Measurements from ENCODE around the gene PPTC7. TPM values are rescaled to one million over a fixed set of nuclear protein-coding genes. Genes with fewer than 3 reads are reported as not detected.

The PPTC7 gene
- total RNA-seq, 1 donor from 2014 or later = 6.9 TPM

DNA sequence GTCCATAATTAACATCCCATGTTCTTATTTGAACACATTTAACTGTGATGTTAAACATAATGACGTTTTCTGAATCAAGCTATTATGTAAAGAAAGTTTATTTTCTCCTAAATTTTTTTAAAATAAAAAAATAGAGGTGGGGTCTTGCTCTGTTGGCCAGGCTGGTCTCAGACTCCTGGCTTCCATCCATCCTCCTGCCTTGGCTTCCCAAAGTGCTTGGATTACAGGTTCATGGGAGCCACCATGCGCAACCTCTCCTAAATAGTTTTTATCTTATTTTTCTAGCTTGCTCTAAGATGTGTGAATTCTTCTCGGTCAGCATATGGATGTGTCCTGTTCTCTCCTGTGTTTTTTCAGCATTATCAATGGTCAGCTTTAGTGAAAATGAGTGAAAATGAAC is 77.8 kb downstream of the PPTC7 start:
- no peak for DNase-seq (ENCODE audit: low read depth)
- TF ChIP-seq, protein P1, sequence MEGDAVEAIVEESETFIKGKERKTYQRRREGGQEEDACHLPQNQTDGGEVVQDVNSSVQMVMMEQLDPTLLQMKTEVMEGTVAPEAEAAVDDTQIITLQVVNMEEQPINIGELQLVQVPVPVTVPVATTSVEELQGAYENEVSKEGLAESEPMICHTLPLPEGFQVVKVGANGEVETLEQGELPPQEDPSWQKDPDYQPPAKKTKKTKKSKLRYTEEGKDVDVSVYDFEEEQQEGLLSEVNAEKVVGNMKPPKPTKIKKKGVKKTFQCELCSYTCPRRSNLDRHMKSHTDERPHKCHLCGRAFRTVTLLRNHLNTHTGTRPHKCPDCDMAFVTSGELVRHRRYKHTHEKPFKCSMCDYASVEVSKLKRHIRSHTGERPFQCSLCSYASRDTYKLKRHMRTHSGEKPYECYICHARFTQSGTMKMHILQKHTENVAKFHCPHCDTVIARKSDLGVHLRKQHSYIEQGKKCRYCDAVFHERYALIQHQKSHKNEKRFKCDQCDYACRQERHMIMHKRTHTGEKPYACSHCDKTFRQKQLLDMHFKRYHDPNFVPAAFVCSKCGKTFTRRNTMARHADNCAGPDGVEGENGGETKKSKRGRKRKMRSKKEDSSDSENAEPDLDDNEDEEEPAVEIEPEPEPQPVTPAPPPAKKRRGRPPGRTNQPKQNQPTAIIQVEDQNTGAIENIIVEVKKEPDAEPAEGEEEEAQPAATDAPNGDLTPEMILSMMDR (conservative IDR thresholded peaks at IDR 0.05; ENCODE audit: low read depth, low read length) = no peak

DNA sequence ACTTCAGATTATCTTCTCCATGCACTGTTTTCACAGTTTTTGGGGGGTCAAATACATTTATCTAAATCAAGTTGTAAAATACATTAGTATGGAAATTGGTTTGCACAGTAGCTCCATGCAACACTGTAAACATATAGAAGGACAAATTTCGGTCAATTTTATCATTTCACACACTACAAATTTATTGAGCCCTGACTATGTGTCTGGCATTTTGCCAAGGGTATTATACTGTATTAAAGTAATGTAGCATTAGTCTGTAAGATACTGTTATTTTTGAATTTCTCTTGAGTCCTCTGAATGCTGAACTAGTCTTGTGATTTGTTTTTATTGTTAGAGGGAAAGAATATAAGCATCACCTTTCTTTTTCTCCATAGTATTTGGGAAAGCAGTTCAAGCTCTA is 79.7 kb downstream of the PPTC7 start:
- TF ChIP-seq, protein P1 (conservative IDR thresholded peaks at IDR 0.05; ENCODE audit: low read depth, low read length) = no peak
- no peak overlapping the region for H3K4me3 ChIP-seq (ENCODE audit: low read depth, low read length)
- DNase-seq (ENCODE audit: low read depth) = no peak

More for the DNA sequence above, 77.8 kb downstream of the PPTC7 start:
- H3K4me3 ChIP-seq (ENCODE audit: low read depth, low read length) = no peak overlapping the region

DNA sequence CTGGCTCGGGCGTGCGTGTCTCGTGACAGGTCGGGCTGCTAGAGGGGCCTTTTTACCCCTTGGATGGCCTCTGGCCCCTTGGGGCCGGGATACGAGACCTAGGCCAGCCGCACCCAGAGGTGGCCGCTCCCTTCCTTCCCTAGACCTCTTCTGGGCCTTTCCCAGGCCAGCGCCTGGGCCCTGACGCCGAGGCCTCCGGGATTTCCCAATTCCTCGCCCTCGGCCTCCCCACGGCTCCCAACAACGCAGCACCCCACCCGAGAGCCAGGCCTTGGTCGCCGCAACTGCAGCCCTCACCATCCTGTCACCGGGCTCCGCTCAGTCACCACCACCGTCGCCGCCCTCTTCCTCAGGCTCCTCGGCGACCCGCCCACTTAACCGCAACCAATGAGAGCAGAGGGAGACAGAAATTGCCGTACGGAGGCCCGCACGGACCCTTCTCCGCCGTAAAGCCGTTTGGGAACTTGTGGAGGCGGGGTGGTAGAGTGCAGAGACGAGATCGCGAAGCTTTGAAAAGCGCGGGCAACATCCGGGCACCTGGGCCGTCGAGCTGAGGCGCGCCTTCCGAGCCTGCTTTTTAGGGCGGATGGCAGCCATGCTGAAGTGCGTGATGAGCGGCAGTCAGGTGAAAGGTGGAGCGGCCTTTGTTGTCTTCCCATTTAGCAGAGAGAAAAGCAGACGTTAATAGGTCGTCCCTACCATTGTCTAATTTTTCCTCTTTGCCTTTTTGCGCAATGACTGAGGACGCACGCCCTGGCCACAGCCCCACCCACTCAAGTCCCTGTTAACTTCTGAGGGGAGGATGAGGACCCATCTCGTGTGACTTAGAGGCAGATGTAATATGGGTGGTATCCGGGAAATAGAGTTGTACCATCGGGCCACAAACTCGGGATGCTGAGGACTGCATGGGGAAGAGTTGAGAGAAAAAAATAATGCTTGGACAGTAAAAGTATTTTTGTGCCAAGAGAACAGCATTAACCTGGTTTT is 81.1 kb downstream of the PPTC7 start, which contains the start of the genes RAD9B and VPS29:
Gene RAD9B, plus strand, starts transcription at position 580 of the 987 bp plus-strand sequence. Its CDS starts 7 bp downstream, at position 587.
Gene VPS29, minus strand, starts transcription at position 360 of the 987 bp plus-strand sequence. Its CDS starts 60 bp downstream, at position 300.
- peak within 1 kb of the TSS; percentile 98 for H3K4me3 ChIP-seq (ENCODE audit: low read depth, low read length)
- TF ChIP-seq, protein P1 (conservative IDR thresholded peaks at IDR 0.05; ENCODE audit: low read depth, low read length) = no peak
- peak; percentile 80 for DNase-seq (ENCODE audit: low read depth)

DNA sequence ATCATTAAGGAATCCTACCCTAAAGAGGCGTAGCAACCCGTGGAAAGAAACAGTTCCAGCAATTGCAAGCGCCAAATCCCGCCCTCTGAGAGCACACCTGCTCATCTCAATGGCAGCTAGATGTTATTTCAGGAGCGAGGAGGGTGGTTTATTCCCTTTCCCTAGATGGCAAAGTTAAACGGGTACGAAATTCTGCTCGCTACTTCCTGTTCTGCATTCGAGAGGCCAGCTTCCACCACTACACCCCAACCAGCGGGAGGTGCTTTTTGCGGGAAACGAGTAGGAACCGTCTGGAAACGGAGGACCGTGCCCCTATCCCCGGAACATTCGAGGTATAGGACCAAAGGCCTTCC is 81.7 kb downstream of the PPTC7 start:
- TF ChIP-seq, protein P1 (conservative IDR thresholded peaks at IDR 0.05; ENCODE audit: low read depth, low read length) = no peak
- DNase-seq (ENCODE audit: low read depth) = no peak
- H3K4me3 ChIP-seq (ENCODE audit: low read depth, low read length) = peak overlapping the region; percentile 98

DNA sequence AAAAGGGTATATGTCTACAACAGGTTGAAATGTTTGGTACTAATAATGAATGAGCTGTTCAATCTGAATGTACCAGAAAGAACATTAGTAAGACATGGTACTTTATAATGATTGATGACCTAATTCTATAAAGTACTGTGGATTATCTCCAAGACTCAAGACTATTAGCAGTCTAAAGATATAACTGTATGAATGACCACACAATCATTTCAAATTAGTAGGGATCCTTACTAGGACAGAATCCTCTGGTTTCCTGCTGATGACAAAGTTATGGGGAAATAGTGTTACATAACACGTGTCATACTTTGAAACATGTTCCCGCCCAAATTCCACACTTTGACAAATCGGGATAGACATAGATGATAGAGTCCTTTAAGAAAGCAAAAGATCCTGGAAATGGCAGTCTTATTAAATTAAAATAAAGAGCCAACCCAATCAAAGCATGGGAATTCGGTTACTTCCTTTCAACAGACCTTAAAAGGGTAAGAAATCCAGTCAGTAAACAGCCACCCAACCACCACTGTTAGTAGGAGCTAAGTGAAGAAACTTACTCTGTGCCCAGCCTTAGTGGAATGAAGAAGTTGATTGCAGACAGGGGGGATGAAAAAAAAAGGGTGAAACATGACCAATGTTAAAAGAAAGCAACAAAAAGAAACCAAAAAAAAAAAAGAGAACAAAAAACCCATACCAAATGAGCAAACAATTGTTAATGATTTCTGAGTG is 84.0 kb downstream of the PPTC7 start:
- H3K4me3 ChIP-seq (ENCODE audit: low read depth, low read length) = no peak overlapping the region
- TF ChIP-seq, protein P1 (conservative IDR thresholded peaks at IDR 0.05; ENCODE audit: low read depth, low read length) = no peak
- no peak for DNase-seq (ENCODE audit: low read depth)

Other genes starting within 250 kb of the PPTC7 start
- 46.0 and 61.7 TPM in 2 replicates for gene ANAPC7, start 179.6 kb downstream of the PPTC7 start, total RNA-seq
- 972 and 1,336 TPM in 2 replicates for gene ARPC3, start 133.0 kb downstream of the PPTC7 start, total RNA-seq
- gene GPN3, start 115.1 kb downstream of the PPTC7 start, total RNA-seq = 27.7 and 36.0 TPM in 2 replicates
- gene FAM216A, start 114.5 kb downstream of the PPTC7 start, total RNA-seq = 20.4 and 27.7 TPM in 2 replicates
- 90.1 and 158 TPM in 2 replicates for gene VPS29, start 81.2 kb downstream of the PPTC7 start, total RNA-seq
- 0.22 TPM in 1 of 2 replicates, not detected in the other for gene RAD9B, start 81.0 kb downstream of the PPTC7 start, total RNA-seq
- 11.4 and 15.3 TPM in 2 replicates for gene TCTN1, start 30.8 kb upstream of the PPTC7 start, total RNA-seq
- gene HVCN1, start 105.8 kb upstream of the PPTC7 start, total RNA-seq = 1.4 and 2.5 TPM in 2 replicates
- 86.3 and 159 TPM in 2 replicates for gene PPP1CC, start 159.6 kb upstream of the PPTC7 start, total RNA-seq